Common myeloid progenitor, CD34-positive (primary cell): Measurements from ENCODE around the gene DNAH1.

ENCODE experiments used
- CTCF ChIA-PET: fragments of 350-600 bp; sonication (Branson Sonifier 250); formaldehyde crosslinking; loops from one replicate; lab custom pipeline; 2021; ENCODE audit warnings: antibody characterized with exemption; lab: Charles Lee
- POLR2A ChIA-PET: fragments of 350-600 bp; sonication (Branson Sonifier 250); formaldehyde crosslinking; loops from one replicate; lab custom pipeline; 2021; ENCODE audit warnings: antibody characterized with exemption; lab: Charles Lee
- DNase-seq, 3 donors: peaks; one replicate each; pipeline versions ENCODE4 v3.0.0 to v3.0.0-alpha.2; 2013
- H3K27ac ChIP-seq, 2 experiments: 1 replicate in 1 of 2; 2 replicates in 1 of 2; pipeline ENCODE4 v1.7.0; 2013; ENCODE audit warnings: inconsistent platforms in 2 of 2, low read length in 2 of 2, mild to moderate bottlenecking in 2 of 2, low read depth in 1 of 2, moderate library complexity in 1 of 2; ENCODE audit not compliant: severe bottlenecking in 2 of 2, insufficient read depth in 1 of 2, poor library complexity in 1 of 2
- H3K27me3 ChIP-seq, 5 experiments: replicated peaks in 2 of 5; 1 replicate in 3 of 5; 2 replicates in 2 of 5; pipeline versions ENCODE4 v1.6.1 to v1.7.0; 2013; ENCODE audit warnings: low read length in 4 of 5, mild to moderate bottlenecking in 2 of 5, moderate library complexity in 2 of 5, inconsistent platforms in 1 of 5; ENCODE audit not compliant: insufficient read depth in 5 of 5, control insufficient read depth in 4 of 5
- H3K36me3 ChIP-seq, 4 experiments: 1 replicate in 2 of 4; 2 replicates in 2 of 4; pipeline versions ENCODE4 v1.6.1 to v1.7.0; 2013; ENCODE audit warnings: low read length in 3 of 4, control low read depth in 1 of 4, mild to moderate bottlenecking in 1 of 4; ENCODE audit not compliant: control insufficient read depth in 4 of 4, insufficient read depth in 4 of 4
- H3K4me1 ChIP-seq, 4 experiments: 1 replicate in 3 of 4; 2 replicates in 1 of 4; pipeline versions ENCODE4 v1.6.1 to v1.7.1; 2013; ENCODE audit warnings: low read length in 3 of 4, mild to moderate bottlenecking in 3 of 4, control low read depth in 1 of 4, inconsistent platforms in 1 of 4, moderate library complexity in 1 of 4; ENCODE audit not compliant: control insufficient read depth in 4 of 4, insufficient read depth in 4 of 4; ENCODE audit errors: control extremely low read depth in 1 of 4
- H3K4me3 ChIP-seq, 7 experiments: 1 replicate in 4 of 7; 2 replicates in 3 of 7; pipeline versions ENCODE4 v1.5.1 to v1.7.0; 2013; ENCODE audit warnings: mild to moderate bottlenecking in 7 of 7, low read length in 6 of 7, moderate library complexity in 6 of 7, inconsistent platforms in 2 of 7, low read depth in 2 of 7, control low read depth in 1 of 7; ENCODE audit not compliant: insufficient read depth in 4 of 7, control insufficient read depth in 1 of 7; ENCODE audit errors: extremely low read depth in 1 of 7
- H3K9me3 ChIP-seq, 5 experiments: 1 replicate in 4 of 5; 2 replicates in 1 of 5; pipeline versions ENCODE4 v1.6.1 to v1.7.1; 2013; ENCODE audit warnings: low read length in 4 of 5, mild to moderate bottlenecking in 2 of 5, inconsistent platforms in 1 of 5, low read depth in 1 of 5, moderate library complexity in 1 of 5; ENCODE audit not compliant: control insufficient read depth in 4 of 5, insufficient read depth in 2 of 5; ENCODE audit errors: control extremely low read depth in 1 of 5
- WGBS: methylation state at CpG from one replicate; pipeline ENCODE4 v1.1.5; 2013; ENCODE audit not compliant: insufficient coverage; 5-methylcytosine and 5-hydroxymethylcytosine counted together

Gene DNAH1

DNA sequence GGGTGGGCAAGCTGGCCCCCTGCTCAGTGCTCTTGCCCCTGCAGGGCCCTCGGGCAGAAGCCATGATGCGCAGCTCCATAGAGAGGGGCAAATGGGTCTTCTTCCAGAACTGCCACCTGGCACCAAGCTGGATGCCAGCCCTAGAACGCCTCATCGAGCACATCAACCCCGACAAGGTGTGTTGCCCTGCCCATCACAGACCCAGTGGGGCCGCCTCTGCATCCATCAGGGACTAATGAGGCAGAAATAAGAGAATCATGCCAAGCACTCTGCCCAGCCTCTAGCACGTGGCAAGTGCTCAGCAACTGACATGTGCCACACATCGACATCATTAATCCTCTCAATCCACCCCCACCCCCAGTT, 79.4 kb downstream of the DNAH1 start:
- peaks cover 4 to 68% (median 22%) of the 10 kb centered on the region in 4 experiments for H3K36me3 ChIP-seq
- no peak overlapping the region for H3K27ac ChIP-seq
- H3K4me1 ChIP-seq: no peaks in the 10 kb centered on the region
- POLR2A ChIA-PET: no interaction called here
- no peak overlapping the region for H3K4me3 ChIP-seq
- no peak for DNase-seq
- no peaks in the 10 kb centered on the region for H3K27me3 ChIP-seq
- CTCF ChIA-PET: no interaction called here
- 100% methylated on average over 8 of the region's 8 CpGs for WGBS
- no peaks in the 10 kb centered on the region for H3K9me3 ChIP-seq

DNA sequence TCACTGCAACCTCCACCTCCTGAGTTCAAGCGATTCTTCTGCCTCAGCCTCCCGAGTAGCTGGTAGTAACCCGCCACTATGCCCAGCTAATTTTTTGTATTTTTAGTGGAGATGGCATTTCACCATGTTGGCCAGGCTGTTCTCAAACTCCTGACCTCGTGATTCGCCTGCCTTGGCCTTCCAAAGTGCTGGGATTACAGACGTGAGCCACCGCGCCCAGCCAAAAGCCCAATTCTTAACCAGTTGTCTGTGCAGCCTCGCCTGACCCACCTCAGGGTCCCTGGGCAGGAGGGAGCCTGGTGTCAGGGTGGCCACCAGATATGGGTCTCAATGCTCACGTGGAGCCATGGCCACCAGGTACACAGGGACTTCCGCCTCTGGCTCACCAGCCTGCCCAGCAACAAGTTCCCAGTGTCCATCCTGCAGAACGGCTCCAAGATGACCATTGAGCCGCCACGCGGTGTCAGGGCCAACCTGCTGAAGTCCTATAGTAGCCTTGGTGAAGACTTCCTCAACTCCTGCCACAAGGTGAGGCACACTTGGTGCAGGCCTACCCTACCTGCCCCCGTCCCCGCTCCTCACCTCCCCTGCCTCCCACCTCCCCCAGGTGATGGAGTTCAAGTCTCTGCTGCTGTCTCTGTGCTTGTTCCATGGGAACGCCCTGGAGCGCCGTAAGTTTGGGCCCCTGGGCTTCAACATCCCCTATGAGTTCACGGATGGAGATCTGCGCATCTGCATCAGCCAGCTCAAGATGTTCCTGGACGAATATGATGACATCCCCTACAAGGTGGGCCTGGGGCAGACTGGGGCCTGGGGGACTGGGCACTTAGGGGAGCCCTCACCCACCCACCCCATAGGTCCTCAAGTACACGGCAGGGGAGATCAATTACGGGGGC, 80.1 kb downstream of the DNAH1 start:
- Histone ChIP-seq H3K36me3 (peaks cover 4 to 68% (median 24%) of the 10 kb centered on the region in 4 experiments), H3K27ac (no peak overlapping the region), H3K4me3 (no peak overlapping the region), H3K27me3 (no peaks in the 10 kb centered on the region), H3K4me1 (no peaks in the 10 kb centered on the region), H3K9me3 (no peaks in the 10 kb centered on the region)
- 97% methylated on average over 25 of the region's 25 CpGs for WGBS
- DNase-seq: no peak
- ChIA-PET POLR2A (no interaction called here), CTCF (interaction anchor here (1.0 to 1.3 kb wide), 2 partner anchors 11 to 12 kb away, joined by 3 read pairs; no protein-coding TSS in a partner anchor)

DNA sequence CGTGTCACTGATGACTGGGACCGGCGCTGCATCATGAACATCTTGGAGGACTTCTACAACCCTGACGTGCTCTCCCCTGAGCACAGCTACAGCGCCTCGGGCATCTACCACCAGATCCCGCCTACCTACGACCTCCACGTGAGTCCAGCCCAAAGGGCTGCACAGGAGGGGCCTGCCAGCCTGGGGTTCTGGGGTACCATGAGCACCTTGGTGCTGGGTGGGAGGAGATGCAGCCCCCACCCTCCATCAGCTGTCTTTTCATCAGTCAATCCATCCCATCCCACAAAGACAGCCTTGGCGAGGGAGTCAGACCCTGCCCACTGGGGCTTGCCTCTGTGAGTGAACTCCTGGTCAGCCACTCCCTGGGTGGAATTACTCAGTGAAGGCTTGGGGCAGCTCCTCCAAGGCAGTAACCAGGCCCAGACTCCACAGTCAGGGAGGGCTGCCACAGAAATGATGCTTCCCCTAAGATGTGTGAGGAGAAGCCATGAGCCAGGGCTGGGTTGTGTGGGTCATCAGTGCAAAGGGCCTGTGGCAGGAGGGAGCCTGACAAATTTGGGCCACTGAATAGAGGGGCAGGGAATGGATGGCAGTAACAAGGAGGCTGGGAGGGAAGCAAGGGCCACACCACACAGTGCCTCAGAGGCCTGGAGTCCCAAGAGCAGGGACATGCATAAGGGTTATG, 80.9 kb downstream of the DNAH1 start:
- 95% methylated on average over 10 of the region's 10 CpGs for whole genome bisulfite sequencing
- Histone ChIP-seq H3K36me3 (peaks cover 4 to 68% (median 28%) of the 10 kb centered on the region in 4 experiments), H3K4me1 (no peaks in the 10 kb centered on the region), H3K27me3 (no peaks in the 10 kb centered on the region), H3K4me3 (no peak overlapping the region), H3K27ac (no peak overlapping the region), H3K9me3 (no peaks in the 10 kb centered on the region)
- POLR2A ChIA-PET: no interaction called here
- no peak for DNase-seq
- CTCF ChIA-PET: interaction anchor here (1.0 to 1.3 kb wide), 2 partner anchors 10 to 13 kb away, joined by 3 read pairs; no protein-coding TSS in a partner anchor

DNA sequence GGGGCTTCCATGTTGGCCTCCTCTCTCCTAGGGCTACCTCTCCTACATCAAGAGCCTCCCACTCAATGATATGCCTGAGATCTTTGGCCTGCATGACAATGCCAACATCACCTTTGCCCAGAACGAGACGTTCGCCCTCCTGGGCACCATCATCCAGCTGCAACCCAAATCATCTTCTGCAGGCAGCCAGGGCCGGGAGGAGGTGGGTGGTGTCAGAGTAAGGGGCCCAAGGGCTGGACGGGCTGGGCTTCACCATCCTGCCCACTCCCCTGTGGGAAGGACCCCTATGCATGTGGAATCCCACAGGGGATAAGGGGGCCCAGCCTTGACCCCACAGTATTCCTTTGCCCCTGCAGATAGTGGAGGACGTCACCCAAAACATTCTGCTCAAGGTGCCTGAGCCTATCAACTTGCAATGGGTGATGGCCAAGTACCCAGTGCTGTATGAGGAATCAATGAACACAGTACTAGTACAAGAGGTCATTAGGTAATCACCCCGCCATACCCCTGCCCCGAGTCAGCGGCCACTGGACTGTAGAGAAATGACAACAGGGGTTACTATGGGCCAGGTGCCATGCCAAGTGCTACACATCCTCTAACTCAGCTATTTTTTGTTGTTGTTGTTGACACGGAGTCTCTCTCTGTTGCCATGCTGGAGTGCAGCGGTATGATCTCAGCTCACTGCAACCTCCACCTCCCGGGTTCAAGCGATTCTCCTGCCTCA, 81.7 kb downstream of the DNAH1 start:
- CTCF ChIA-PET: interaction anchor here (1.1 to 1.4 kb wide), 3 partner anchors 9 to 13 kb away, joined by 3 to 7 read pairs (median 4); no protein-coding TSS in a partner anchor
- POLR2A ChIA-PET: interaction anchor here (0.8 kb wide), 1 partner anchor 9 kb away, joined by 4 read pairs; no protein-coding TSS in a partner anchor
- H3K36me3 ChIP-seq: peaks cover 7 to 70% (median 34%) of the 10 kb centered on the region in 4 experiments
- H3K4me3 ChIP-seq: no peak overlapping the region
- H3K27me3 ChIP-seq: no peaks in the 10 kb centered on the region
- H3K9me3 ChIP-seq: no peaks in the 10 kb centered on the region
- no peak overlapping the region for H3K27ac ChIP-seq
- no peak for DNase-seq
- 98% methylated on average over 8 of the region's 13 CpGs for WGBS
- no peaks in the 10 kb centered on the region for H3K4me1 ChIP-seq

DNA sequence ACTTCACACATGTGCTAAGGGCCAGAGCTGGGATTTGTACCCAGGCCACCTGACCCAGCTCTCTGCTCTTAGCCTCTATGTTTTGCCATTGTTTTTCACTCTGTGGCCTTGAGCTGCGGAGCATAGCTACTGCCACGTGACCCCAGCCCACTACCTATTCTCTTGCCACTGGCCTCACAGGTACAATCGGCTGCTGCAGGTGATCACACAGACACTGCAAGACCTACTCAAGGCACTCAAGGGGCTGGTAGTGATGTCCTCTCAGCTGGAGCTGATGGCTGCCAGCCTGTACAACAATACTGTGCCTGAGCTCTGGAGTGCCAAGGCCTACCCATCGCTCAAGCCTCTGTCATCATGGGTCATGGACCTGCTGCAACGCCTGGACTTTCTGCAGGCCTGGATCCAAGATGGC, 82.6 kb downstream of the DNAH1 start:
- 94% methylated on average over 5 of the region's 5 CpGs for WGBS
- no peaks in the 10 kb centered on the region for H3K9me3 ChIP-seq
- POLR2A ChIA-PET: interaction anchor here (0.8 kb wide), 1 partner anchor 8 kb away, joined by 4 read pairs; no protein-coding TSS in a partner anchor
- no peak overlapping the region for H3K4me3 ChIP-seq
- H3K4me1 ChIP-seq: no peaks in the 10 kb centered on the region
- H3K27me3 ChIP-seq: no peaks in the 10 kb centered on the region
- DNase-seq: no peak
- H3K36me3 ChIP-seq: peaks cover 7 to 72% (median 38%) of the 10 kb centered on the region in 4 experiments
- H3K27ac ChIP-seq: no peak overlapping the region
- CTCF ChIA-PET: interaction anchor here (1.0 to 1.4 kb wide), 4 partner anchors 9 to 48 kb away, joined by 3 to 7 read pairs (median 4); no protein-coding TSS in a partner anchor

DNA sequence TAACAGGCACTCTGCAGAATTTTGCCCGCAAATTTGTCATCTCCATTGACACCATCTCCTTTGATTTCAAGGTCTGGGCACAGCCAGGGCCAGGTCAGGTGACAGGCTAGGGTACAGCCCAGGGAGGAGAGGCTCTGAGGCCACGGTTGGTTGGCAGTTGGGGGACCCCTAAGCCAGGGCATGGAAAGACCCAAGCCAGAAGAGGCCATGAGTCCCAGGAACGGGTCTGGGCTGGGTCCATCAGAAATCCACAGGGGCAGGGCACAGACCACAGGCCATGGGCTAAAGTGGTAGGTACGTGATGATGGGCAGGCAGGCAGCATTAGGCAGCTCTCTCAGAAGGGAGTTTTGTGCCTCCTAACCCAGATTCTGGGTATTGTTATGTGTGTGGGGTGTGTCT, 83.0 kb downstream of the DNAH1 start:
- Histone ChIP-seq H3K9me3 (no peaks in the 10 kb centered on the region), H3K27ac (no peak overlapping the region), H3K36me3 (peaks cover 8 to 72% (median 40%) of the 10 kb centered on the region in 4 experiments), H3K4me1 (no peaks in the 10 kb centered on the region), H3K4me3 (no peak overlapping the region), H3K27me3 (no peaks in the 10 kb centered on the region)
- CTCF ChIA-PET: interaction anchor here (1.0 to 1.4 kb wide), 4 partner anchors 8 to 47 kb away, joined by 3 to 7 read pairs (median 4); no protein-coding TSS in a partner anchor
- 100% methylated on average over 4 of the region's 4 CpGs for WGBS
- DNase-seq: no peak
- POLR2A ChIA-PET: no interaction called here
